Activated B cell treated with CpG ODN at 0.5 μM for 24 hours (primary cell): ENCODE data around the gene GPR31. TPM values are rescaled to one million over a fixed set of nuclear protein-coding genes. Genes with fewer than 3 reads are reported as not detected.

Experiments
- ATAC-seq: fragments of 200-7000 bp; cut with Tn5 transposase; one replicate; pipeline ENCODE4 v1.10.0; 2021; ENCODE audit warnings: low read depth, mild to moderate bottlenecking, moderate library complexity
- CTCF ChIA-PET: fragments of 350-600 bp; sonication (Branson Sonifier 250); formaldehyde crosslinking; loops from one replicate; lab custom pipeline; 2021; ENCODE audit warnings: antibody characterized with exemption; lab: Charles Lee
- POLR2A ChIA-PET: fragments of 350-600 bp; sonication (Branson Sonifier 250); formaldehyde crosslinking; loops from one replicate; lab custom pipeline; 2021; ENCODE audit warnings: antibody characterized with exemption; lab: Charles Lee
- DNase-seq: peaks from one replicate; pipeline ENCODE4 v3.0.0; 2022
- H3K27ac Mint-ChIP-seq: one replicate; pipeline ENCODE4 v1.8.0; 2020; ENCODE audit warnings: mixed read lengths
- H3K27me3 Mint-ChIP-seq: one replicate; pipeline ENCODE4 v1.8.0; 2021; ENCODE audit warnings: mixed read lengths
- H3K36me3 Mint-ChIP-seq: one replicate; pipeline ENCODE4 v1.8.0; 2021; ENCODE audit warnings: low read depth, mixed read lengths
- H3K4me1 Mint-ChIP-seq: one replicate; pipeline ENCODE4 v1.8.0; 2021; ENCODE audit warnings: mixed read lengths
- H3K4me3 Mint-ChIP-seq: one replicate; pipeline ENCODE4 v1.8.0; 2020; ENCODE audit warnings: mild to moderate bottlenecking, mixed read lengths
- H3K9me3 Mint-ChIP-seq: one replicate; pipeline ENCODE4 v1.8.0; 2020; ENCODE audit warnings: mixed read lengths
- CTCF ChIP-seq: fragments of 200-600 bp; IDR thresholded peaks from one replicate; pipeline ENCODE4 v1.8.0; 2022; ENCODE audit warnings: antibody characterized with exemption, mild to moderate bottlenecking
- intact Hi-C: fragments of 100-400 bp; cut with micrococcal nuclease; formaldehyde crosslinking; loops from one replicate; pipeline ENCODE4 v1.15.1; 2024
- total RNA-seq: library from RNA; stranded (reverse); gene quantifications from 2 replicates; pipeline ENCODE4 v1.2.3, GENCODE V29; 2022

The GPR31 gene
- total RNA-seq, 1 donor from 2014 or later: not detected

- no peaks in the 10 kb centered on the region for H3K9me3 Mint-ChIP-seq
- CTCF ChIA-PET: interaction anchor here (0.8 to 12.6 kb wide), 6 partner anchors 11 to 28 kb away, joined by 3 to 105 read pairs (median 4); no protein-coding TSS in a partner anchor
- H3K4me3 Mint-ChIP-seq: peak overlapping the region; percentile 55
- no peaks in the 10 kb centered on the region for H3K27me3 Mint-ChIP-seq
- ATAC-seq: no peak
- H3K36me3 Mint-ChIP-seq: peaks cover 5% of the 10 kb centered on the region
- H3K27ac Mint-ChIP-seq: peak overlapping the region; percentile 89
- no peak for TF ChIP-seq CTCF
- peak; percentile 19 for DNase-seq
- intact Hi-C loops: loop anchor here (1.0 kb wide), 2 partner anchors 10 to 21 kb away; no protein-coding TSS in a partner anchor
- POLR2A ChIA-PET: interaction anchor here (1.9 to 26.6 kb wide), 8 partner anchors 9 to 163 kb away, joined by 11 to 970 read pairs (median 18); partner anchors contain the start of genes CCR6, CEP43 and RNASET2
- peaks cover 96% of the 10 kb centered on the region for H3K4me1 Mint-ChIP-seq
Measured at GRCh38 chr6:167118839-167119238, 38.9 kb downstream of the GPR31 start.

- Mint-ChIP-seq H3K4me3 (peak overlapping the region; percentile 55), H3K27me3 (no peaks in the 10 kb centered on the region), H3K9me3 (no peaks in the 10 kb centered on the region), H3K4me1 (peaks cover 96% of the 10 kb centered on the region), H3K36me3 (no peaks in the 10 kb centered on the region), H3K27ac (peak overlapping the region; percentile 89)
- POLR2A ChIA-PET: interaction anchor here (1.3 to 26.6 kb wide), 8 partner anchors 9 to 162 kb away, joined by 3 to 970 read pairs (median 18); partner anchors contain the start of genes CCR6, CEP43 and RNASET2
- CTCF ChIA-PET: interaction anchor here (0.6 to 12.6 kb wide), 5 partner anchors 11 to 128 kb away, joined by 3 to 105 read pairs (median 3); no protein-coding TSS in a partner anchor
- TF ChIP-seq CTCF: no peak
- ATAC-seq (no peak), DNase-seq (no peak)
- intact Hi-C loops: loop anchor here (1.0 kb wide), 2 partner anchors 11 to 22 kb away; no protein-coding TSS in a partner anchor
Measured at GRCh38 chr6:167118006-167118405, 39.8 kb downstream of the GPR31 start.

GRCh38 chr6:167116838-167117228 is 40.9 kb downstream of the GPR31 start:
- TF ChIP-seq CTCF: no peak
- intact Hi-C loops: no loop called here
- ATAC-seq: no peak
- H3K4me1 Mint-ChIP-seq: peaks cover 96% of the 10 kb centered on the region
- ChIA-PET CTCF (interaction anchor here (12.6 kb wide), 1 partner anchor 23 kb away, joined by 105 read pairs; no protein-coding TSS in a partner anchor), POLR2A (interaction anchor here (1.3 to 19.6 kb wide), 3 partner anchors 15 to 161 kb away, joined by 3 to 688 read pairs (median 411); partner anchors contain the start of genes CCR6 and RNASET2)
- H3K9me3 Mint-ChIP-seq: no peaks in the 10 kb centered on the region
- peak overlapping the region; percentile 27 for H3K27ac Mint-ChIP-seq
- no peaks in the 10 kb centered on the region for H3K27me3 Mint-ChIP-seq
- H3K4me3 Mint-ChIP-seq: no peak overlapping the region
- H3K36me3 Mint-ChIP-seq: no peaks in the 10 kb centered on the region
- DNase-seq: peak; percentile 5

GRCh38 chr6:167116109-167116837 is 41.5 kb downstream of the GPR31 start:
- intact Hi-C loops: no loop called here
- H3K27ac Mint-ChIP-seq: peak overlapping the region; percentile 76
- ChIA-PET CTCF (interaction anchor here (1.0 to 12.6 kb wide), 4 partner anchors 18 to 69 kb away, joined by 3 to 105 read pairs (median 10); no protein-coding TSS in a partner anchor), POLR2A (interaction anchor here (1.0 to 19.6 kb wide), 3 partner anchors 15 to 25 kb away, joined by 4 to 688 read pairs (median 411); partner anchors contain the start of gene CCR6)
- no peak for ATAC-seq
- no peak for TF ChIP-seq CTCF
- H3K9me3 Mint-ChIP-seq: no peaks in the 10 kb centered on the region
- DNase-seq: peak; percentile 15
- H3K36me3 Mint-ChIP-seq: no peaks in the 10 kb centered on the region
- H3K4me3 Mint-ChIP-seq: peak overlapping the region; percentile 2
- peaks cover 96% of the 10 kb centered on the region for H3K4me1 Mint-ChIP-seq
- no peaks in the 10 kb centered on the region for H3K27me3 Mint-ChIP-seq
